GM18907 (cell line): Measurements from ENCODE around the gene HUNK.

ENCODE experiments used
- ATAC-seq: cut with Tn5 transposase; IDR thresholded peaks from one replicate; pipeline ENCODE4 v1.9.1; 2021; ENCODE audit warnings: mild to moderate bottlenecking, moderate library complexity; ENCODE audit not compliant: unreplicated experiment

HUNK gene

GRCh38 chr21:32044205-32045180 is 171.7 kb downstream of the HUNK start:
- no peak for ATAC-seq

GRCh38 chr21:32046191-32046590 is 173.4 kb downstream of the HUNK start:
- no peak for ATAC-seq

- ATAC-seq: no peak
These were observed 175.5 kb downstream of the HUNK start for GRCh38 chr21:32048353-32048752.
